Liver (tissue), 9 donors: Measurements from ENCODE around the gene PRKN. TPM values are rescaled to one million over a fixed set of nuclear protein-coding genes. Genes with fewer than 3 reads are reported as not detected.

ENCODE experiments used
- DNase-seq: peaks from one replicate; pipeline ENCODE4 v3.0.0-alpha.2; 2017; ENCODE audit warnings: low spot score
- H3K27ac ChIP-seq, 2 donors: one replicate each; pipeline ENCODE4 v1.7.0; 2013; ENCODE audit warnings: inconsistent platforms in 2 of 2, low read length in 2 of 2, control low read depth in 1 of 2, low read depth in 1 of 2, mild to moderate bottlenecking in 1 of 2
- H3K27me3 ChIP-seq, 4 donors: one replicate each; pipeline versions ENCODE4 v1.6.1 to v1.7.0; 2013; ENCODE audit warnings: low read length in 3 of 4, inconsistent platforms in 1 of 4, mild to moderate bottlenecking in 1 of 4, moderate library complexity in 1 of 4; ENCODE audit not compliant: control insufficient read depth in 4 of 4, insufficient read depth in 4 of 4
- H3K36me3 ChIP-seq, 4 donors: one replicate each; pipeline versions ENCODE4 v1.6.1 to v1.7.0; 2013; ENCODE audit warnings: low read length in 3 of 4, mild to moderate bottlenecking in 3 of 4, low read depth in 1 of 4, moderate library complexity in 1 of 4; ENCODE audit not compliant: control insufficient read depth in 4 of 4, insufficient read depth in 3 of 4
- H3K4me1 ChIP-seq, 4 donors: one replicate each; pipeline versions ENCODE4 v1.6.1 to v1.7.0; 2013; ENCODE audit warnings: low read length in 3 of 4, mild to moderate bottlenecking in 3 of 4, moderate library complexity in 1 of 4; ENCODE audit not compliant: control insufficient read depth in 4 of 4, insufficient read depth in 4 of 4
- H3K4me3 ChIP-seq, 3 donors: one replicate each; pipeline versions ENCODE4 v1.6.1 to v1.7.0; 2013; ENCODE audit warnings: low read length in 3 of 3, control low read depth in 1 of 3, low read depth in 1 of 3, mild to moderate bottlenecking in 1 of 3
- H3K9ac ChIP-seq, 2 donors: one replicate each; pipeline ENCODE4 v1.7.0; 2013; ENCODE audit warnings: low read length in 2 of 2, mild to moderate bottlenecking in 2 of 2, moderate library complexity in 2 of 2, control low read depth in 1 of 2, low read depth in 1 of 2
- H3K9me3 ChIP-seq, 4 donors: one replicate each; pipeline versions ENCODE4 v1.6.1 to v1.7.0; 2013; ENCODE audit warnings: low read length in 3 of 4; ENCODE audit not compliant: control insufficient read depth in 4 of 4
- EGR1 ChIP-seq, 2 donors: IDR thresholded peaks; 2 replicates each; pipeline ENCODE4 v1.6.1; 2016 to 2018; ENCODE audit warnings: antibody characterized with exemption in 2 of 2, low read depth in 2 of 2
- HNF4A ChIP-seq, 2 donors: conservative IDR thresholded peaks; 2 replicates each; pipeline ENCODE4 v1.6.1; 2016; ENCODE audit warnings: antibody characterized with exemption in 2 of 2, mild to moderate bottlenecking in 2 of 2
- HNF4G ChIP-seq: IDR thresholded peaks from 2 replicates; pipeline ENCODE4 v1.6.1; 2016; ENCODE audit warnings: antibody characterized with exemption
- JUND ChIP-seq, 2 donors: IDR thresholded peaks; 2 replicates each; pipeline ENCODE4 v1.6.1; 2016; ENCODE audit warnings: antibody characterized with exemption in 2 of 2
- NR2F2 ChIP-seq: IDR thresholded peaks from 2 replicates; pipeline ENCODE4 v1.6.1; 2016; ENCODE audit warnings: antibody characterized with exemption
- RAD21 ChIP-seq, 2 donors: IDR thresholded peaks; 2 replicates each; pipeline ENCODE4 v1.6.1; 2016; ENCODE audit warnings: antibody characterized with exemption in 2 of 2, mild to moderate bottlenecking in 2 of 2
- SP1 ChIP-seq: IDR thresholded peaks from 2 replicates; pipeline ENCODE4 v1.6.1; 2018; ENCODE audit warnings: antibody characterized with exemption, mild to moderate bottlenecking
- TAF1 ChIP-seq: conservative IDR thresholded peaks from 2 replicates; pipeline ENCODE4 v1.6.1; 2016; ENCODE audit warnings: antibody characterized with exemption, mild to moderate bottlenecking
- YY1 ChIP-seq: IDR thresholded peaks from 2 replicates; pipeline ENCODE4 v1.6.1; 2016; ENCODE audit warnings: antibody characterized with exemption, mild to moderate bottlenecking
- WGBS: extraction: QIAGEN DNeasy Blood & Tissue Kit; methylation state at CpG from one replicate; pipeline ENCODE4 v1.1.7; 2013; 5-methylcytosine and 5-hydroxymethylcytosine counted together
- polyA plus RNA-seq, 2 donors: library from polyadenylated mRNA; stranded (reverse) in 1 of 2; unstranded in 1 of 2; fragments of 200-250 nt in 1 of 2; fragments of >200 nt in 1 of 2; fragmentation: Nextera tagmentation in 1 of 2; extraction: Ambion mirVana in 1 of 2; gene quantifications; one replicate each; pipeline versions ENCODE4 v1.2.1 to v1.2.3, GENCODE V29; 2013 to 2015
- total RNA-seq, 2 donors: library from RNA; depleted of rRNA; stranded (reverse); fragments of >200 nt; gene quantifications; one replicate each; pipeline ENCODE4 v1.2.3, GENCODE V29; 2014
- TF ChIP-seq, protein P1 (sequence below): fragments of 150-350 bp; IDR thresholded peaks from 2 replicates; pipeline ENCODE4 v1.5.1; 2017; ENCODE audit warnings: improper control_type of control experiment, low read depth, low read length; ENCODE audit not compliant: missing input control
- TF ChIP-seq, protein P2 (sequence below): IDR thresholded peaks from 2 replicates; pipeline ENCODE4 v1.6.1; 2016; ENCODE audit warnings: antibody characterized with exemption
- TF ChIP-seq, protein P3 (sequence below): IDR thresholded peaks from 2 replicates; pipeline ENCODE4 v1.6.1; 2016; ENCODE audit warnings: antibody characterized with exemption, mild to moderate bottlenecking
- donor health status: healthy.
- donor health status: healthy.
- donor health status: healthy.
- donor health status: healthy.
- donor health status: healthy.

The PRKN gene
- total and polyA plus RNA-seq, 4 donors, result 0.47 to 4.1 (median 3.2) TPM

DNA sequence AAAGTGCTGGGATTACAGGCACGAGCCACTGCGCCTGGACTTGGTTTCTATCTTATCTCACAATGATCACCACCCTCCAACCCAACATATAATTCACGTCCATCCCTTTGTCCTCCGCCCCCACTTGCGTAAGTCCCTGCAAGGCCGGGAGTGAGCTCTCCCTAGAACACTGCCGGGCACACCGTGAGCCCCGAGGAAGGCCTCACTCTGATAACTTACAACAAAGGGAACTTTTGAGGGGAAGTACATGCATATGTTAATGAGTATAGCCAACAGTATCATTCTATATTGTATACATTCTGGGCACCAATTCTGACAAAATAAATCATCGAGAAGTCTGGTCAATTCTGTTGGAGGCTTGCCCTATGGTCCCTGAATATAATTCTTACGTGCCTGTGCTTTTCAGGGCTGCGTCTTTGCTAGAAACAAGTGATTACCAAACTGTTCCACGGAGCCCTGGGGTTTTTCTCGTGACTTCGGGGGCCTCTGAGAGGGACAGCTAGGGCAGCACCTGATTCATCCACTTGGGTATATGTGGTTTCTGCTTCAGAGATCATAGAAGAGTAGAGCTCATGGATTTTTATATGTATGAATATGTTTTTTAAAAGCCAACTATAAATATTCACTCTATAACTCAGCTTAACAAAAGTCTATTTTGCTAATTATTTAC, 983.9 kb downstream of the PRKN start (continued):
- TF ChIP-seq, protein P1, sequence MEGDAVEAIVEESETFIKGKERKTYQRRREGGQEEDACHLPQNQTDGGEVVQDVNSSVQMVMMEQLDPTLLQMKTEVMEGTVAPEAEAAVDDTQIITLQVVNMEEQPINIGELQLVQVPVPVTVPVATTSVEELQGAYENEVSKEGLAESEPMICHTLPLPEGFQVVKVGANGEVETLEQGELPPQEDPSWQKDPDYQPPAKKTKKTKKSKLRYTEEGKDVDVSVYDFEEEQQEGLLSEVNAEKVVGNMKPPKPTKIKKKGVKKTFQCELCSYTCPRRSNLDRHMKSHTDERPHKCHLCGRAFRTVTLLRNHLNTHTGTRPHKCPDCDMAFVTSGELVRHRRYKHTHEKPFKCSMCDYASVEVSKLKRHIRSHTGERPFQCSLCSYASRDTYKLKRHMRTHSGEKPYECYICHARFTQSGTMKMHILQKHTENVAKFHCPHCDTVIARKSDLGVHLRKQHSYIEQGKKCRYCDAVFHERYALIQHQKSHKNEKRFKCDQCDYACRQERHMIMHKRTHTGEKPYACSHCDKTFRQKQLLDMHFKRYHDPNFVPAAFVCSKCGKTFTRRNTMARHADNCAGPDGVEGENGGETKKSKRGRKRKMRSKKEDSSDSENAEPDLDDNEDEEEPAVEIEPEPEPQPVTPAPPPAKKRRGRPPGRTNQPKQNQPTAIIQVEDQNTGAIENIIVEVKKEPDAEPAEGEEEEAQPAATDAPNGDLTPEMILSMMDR, result no peak
- TF ChIP-seq RAD21 (IDR thresholded peaks at IDR 0.05) (no peak), NR2F2 (no peak)
- TF ChIP-seq, protein P2, sequence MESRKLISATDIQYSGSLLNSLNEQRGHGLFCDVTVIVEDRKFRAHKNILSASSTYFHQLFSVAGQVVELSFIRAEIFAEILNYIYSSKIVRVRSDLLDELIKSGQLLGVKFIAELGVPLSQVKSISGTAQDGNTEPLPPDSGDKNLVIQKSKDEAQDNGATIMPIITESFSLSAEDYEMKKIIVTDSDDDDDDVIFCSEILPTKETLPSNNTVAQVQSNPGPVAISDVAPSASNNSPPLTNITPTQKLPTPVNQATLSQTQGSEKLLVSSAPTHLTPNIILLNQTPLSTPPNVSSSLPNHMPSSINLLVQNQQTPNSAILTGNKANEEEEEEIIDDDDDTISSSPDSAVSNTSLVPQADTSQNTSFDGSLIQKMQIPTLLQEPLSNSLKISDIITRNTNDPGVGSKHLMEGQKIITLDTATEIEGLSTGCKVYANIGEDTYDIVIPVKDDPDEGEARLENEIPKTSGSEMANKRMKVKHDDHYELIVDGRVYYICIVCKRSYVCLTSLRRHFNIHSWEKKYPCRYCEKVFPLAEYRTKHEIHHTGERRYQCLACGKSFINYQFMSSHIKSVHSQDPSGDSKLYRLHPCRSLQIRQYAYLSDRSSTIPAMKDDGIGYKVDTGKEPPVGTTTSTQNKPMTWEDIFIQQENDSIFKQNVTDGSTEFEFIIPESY, result no peak

DNA sequence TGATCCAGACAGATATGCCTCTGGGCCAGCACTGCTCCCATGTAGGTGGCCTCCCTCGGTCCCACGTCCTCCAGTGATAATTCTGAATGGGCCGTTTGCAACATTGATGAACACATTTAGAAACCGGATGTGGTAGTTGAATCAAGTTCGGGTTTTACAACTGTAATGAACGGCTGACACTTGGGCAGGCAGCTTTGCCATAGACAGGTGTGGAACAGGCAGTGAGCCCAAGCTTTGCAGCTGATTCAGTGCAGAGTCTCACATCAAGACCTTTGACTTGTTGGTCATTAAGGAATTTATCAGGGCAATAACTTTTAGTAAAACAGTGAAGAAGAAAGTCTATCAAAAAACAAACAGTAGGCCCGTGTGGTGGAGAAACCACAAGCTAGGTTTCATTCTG, 987.1 kb downstream of the PRKN start:
- no peak overlapping the region for H3K27ac ChIP-seq
- no peaks in the 10 kb centered on the region for H3K27me3 ChIP-seq
- TF ChIP-seq, protein P3, sequence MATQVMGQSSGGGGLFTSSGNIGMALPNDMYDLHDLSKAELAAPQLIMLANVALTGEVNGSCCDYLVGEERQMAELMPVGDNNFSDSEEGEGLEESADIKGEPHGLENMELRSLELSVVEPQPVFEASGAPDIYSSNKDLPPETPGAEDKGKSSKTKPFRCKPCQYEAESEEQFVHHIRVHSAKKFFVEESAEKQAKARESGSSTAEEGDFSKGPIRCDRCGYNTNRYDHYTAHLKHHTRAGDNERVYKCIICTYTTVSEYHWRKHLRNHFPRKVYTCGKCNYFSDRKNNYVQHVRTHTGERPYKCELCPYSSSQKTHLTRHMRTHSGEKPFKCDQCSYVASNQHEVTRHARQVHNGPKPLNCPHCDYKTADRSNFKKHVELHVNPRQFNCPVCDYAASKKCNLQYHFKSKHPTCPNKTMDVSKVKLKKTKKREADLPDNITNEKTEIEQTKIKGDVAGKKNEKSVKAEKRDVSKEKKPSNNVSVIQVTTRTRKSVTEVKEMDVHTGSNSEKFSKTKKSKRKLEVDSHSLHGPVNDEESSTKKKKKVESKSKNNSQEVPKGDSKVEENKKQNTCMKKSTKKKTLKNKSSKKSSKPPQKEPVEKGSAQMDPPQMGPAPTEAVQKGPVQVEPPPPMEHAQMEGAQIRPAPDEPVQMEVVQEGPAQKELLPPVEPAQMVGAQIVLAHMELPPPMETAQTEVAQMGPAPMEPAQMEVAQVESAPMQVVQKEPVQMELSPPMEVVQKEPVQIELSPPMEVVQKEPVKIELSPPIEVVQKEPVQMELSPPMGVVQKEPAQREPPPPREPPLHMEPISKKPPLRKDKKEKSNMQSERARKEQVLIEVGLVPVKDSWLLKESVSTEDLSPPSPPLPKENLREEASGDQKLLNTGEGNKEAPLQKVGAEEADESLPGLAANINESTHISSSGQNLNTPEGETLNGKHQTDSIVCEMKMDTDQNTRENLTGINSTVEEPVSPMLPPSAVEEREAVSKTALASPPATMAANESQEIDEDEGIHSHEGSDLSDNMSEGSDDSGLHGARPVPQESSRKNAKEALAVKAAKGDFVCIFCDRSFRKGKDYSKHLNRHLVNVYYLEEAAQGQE, result no peak
- no peak for TF ChIP-seq TAF1
- no peak for TF ChIP-seq HNF4G
- TF ChIP-seq, protein P1, result no peak
- no peak for TF ChIP-seq YY1
- no peak for TF ChIP-seq JUND (IDR thresholded peaks at IDR 0.05)
- no peak for TF ChIP-seq EGR1 (IDR thresholded peaks at IDR 0.05; ENCODE audit: low read depth in 2 of 2)
- TF ChIP-seq SP1, result no peak
- no peak for TF ChIP-seq HNF4A (conservative IDR thresholded peaks at IDR 0.05)
- 80% methylated on average over 7 of the region's 7 CpGs for WGBS
- no peak overlapping the region for H3K9ac ChIP-seq
- H3K4me1 ChIP-seq, result no peaks in the 10 kb centered on the region
- no peaks in the 10 kb centered on the region for H3K9me3 ChIP-seq
- no peaks in the 10 kb centered on the region for H3K36me3 ChIP-seq
- H3K4me3 ChIP-seq, result no peak overlapping the region
- DNase-seq, result no peak
